HUDEP-2 (cell line): ENCODE data around the gene ACOXL.

Experiments used
- DNase-seq, 76 experiments: peaks; one replicate each; lab custom pipeline; 2025; ENCODE audit not compliant: unreplicated experiment in 76 of 76; lab: John Stamatoyannopoulos, UW

Gene ACOXL

DNA sequence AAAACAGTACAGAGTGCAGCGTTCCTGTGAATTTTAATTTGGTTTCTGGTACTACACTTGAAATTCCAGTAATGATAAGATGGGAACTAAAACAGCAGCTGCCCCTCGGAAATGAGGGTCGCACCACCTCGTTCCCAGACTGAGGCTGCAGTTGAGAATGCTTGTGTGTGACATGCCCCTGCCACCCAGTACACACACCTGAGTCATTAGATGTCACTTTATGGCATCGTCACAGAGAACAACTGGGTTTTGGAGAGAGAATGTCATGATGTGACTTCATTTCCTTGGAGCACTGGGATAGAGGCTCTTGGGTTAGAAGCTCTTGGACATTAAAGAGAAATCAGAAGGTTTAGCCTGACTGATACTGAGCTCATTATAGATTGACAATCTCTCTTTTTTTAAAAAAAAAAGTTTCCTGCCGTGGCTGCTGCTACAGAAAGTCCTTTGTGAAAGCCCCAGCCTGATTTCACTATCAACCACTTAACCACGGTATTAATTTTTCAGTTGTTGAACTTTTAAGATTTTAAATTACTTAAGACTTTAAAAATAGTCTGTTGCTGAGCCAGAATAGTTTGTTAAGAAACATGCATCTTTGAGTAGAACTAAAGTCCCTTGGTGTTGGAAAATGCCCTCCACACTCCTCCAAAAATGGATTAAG is 412.9 kb downstream of the ACOXL start:
- DNase-seq: no peak

DNA sequence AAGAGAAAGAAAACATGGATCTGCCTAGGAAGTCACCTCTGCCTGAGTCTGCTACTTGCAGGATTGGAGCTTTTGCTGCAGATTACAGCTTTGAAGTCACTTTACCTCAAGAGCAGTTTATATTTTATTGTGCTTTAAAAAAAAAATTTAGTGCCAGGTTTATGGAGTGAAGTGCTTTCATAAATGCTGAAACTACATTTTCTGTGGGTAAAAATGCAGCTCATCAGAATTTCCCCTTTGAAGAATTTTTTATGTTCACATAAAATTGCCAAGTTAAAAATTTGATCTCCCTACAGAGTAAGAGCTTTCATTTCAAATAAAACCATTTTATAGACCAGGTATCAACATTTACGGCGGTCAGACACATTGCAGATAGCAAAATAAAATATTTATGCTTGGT is 413.6 kb downstream of the ACOXL start:
- DNase-seq: no peak

DNA sequence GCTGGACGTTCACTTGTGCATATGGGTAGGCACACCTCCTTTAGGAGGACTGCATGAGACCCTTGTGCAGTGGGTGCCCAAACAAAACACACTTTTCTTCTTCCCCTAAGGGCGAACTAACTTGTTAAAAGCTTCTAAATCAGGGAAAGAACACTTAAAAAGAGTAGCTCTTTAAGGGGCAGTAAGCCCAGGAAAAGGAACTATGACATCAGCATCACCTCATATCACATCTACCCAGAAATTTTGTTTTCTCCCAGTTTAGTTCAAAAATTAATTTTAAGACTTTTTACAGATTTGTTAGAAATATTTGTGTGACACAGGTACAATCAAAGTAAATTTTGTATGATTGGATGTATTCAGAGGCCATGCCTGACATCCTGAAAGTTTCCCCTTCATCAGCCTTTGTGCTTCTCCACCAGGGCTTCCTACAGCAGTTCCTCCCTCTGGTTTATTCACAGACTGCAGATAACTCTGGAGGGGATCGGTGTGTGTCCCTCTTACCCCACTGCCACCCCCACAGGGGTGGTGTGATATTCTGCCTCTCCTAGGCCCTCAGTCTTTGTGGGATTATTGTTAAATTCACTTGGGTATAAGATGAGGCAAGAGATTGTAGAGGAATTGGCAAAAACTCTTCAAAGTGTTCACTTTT is 416.0 kb downstream of the ACOXL start:
- DNase-seq: no peak

DNA sequence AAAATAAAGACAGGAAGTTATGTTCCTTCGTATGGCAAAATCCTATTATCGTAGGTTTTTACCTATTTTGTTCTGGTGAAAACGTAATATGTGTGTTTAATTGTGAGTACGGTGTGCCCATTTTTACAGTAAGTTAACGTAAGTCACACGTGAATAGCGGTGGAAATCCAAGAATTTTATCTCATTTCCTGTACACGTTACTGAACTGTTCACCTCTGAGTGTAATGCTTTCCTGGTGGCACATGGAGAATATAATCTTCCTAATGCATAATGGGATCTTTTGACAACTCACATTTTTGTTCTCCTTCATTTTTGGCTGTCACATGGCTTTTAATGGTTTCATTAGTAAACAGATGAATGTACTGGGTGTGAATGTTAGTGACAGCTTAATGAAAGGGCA is 416.6 kb downstream of the ACOXL start:
- no peak for DNase-seq

DNA sequence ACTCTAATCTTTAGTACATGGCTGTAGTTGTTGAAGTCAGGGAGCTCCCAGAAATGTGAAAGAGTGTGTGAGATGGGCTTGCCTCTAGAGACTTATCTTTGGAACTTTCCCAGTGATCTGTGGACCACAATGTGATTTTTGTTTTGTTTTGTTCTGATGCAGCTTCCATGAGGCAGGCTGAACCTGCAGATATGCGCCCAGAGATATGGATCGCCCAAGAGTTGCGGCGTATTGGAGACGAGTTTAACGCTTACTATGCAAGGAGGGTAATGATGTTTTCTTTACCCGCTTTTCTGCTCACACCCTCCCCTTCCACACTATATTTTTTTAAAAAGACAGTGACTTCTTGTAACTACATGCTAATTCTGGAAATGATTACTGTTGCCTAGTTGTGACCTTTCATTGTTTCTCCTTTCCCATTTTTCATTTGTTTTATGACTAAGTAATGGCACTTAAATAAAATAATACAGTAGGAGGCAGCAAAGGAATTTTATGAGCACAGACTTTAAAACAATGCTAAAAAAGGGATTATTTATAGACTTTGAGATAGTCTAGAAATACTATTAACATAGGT is 417.6 kb downstream of the ACOXL start:
- DNase-seq: peak in 2 of 76 experiments; percentile 14 to 35

DNA sequence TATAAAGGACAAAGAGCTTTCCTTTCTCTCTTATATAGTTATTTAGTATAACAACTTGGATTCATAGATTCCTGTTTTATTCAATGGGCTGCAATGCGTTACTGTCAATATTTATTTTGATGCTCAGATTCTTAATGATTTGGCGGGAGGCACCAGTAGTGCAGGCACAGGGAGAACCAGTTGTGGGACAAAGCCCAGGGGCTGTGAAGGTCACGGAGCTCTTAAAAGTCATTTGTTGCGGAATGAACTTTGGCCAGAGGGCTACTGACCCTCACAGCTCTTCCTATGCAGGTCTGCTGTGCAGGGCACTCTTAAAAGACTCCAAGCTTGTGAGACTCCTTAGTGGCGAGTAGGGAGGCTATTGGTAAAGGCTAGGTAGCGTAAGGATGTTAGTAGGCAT is 422.4 kb downstream of the ACOXL start:
- no peak for DNase-seq

DNA sequence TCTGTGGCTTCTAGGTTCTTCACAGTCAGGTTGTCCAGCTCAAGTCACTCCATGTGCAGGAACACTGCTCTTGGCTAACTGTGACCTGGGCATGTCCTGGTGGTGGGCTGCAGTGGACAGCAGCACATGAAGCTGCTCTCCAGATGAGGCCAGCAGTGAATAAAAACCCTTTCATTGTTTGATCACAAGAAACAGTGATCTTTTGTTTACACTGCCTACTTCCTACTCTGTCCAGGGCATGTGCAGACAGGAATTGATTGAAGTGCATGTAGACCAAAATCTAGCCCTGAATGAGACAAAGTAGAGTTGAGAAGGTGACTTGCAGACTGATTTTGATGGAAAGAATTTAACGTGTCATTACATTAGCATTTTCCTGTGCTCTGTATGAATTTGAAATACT is 423.2 kb downstream of the ACOXL start:
- DNase-seq: no peak

DNA sequence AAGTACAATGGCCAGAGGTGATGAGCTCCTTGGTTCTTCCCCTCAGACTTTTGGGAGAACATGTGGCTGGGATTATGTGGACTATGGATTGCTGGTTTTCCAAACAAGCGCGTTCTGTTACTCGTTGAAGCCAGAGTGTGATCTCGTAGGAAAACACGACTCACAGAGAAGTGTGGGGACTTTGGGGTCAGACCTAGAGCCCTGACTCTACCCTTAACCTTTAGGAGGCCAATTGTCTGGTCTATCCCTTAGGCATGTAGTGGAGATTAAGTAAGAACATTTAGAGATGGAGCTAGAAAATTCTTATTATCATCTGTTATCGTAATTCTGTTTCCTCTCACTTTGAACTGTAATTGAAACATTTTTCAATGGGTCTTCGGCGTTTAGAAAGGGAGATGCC is 424.2 kb downstream of the ACOXL start:
- no peak for DNase-seq

DNA sequence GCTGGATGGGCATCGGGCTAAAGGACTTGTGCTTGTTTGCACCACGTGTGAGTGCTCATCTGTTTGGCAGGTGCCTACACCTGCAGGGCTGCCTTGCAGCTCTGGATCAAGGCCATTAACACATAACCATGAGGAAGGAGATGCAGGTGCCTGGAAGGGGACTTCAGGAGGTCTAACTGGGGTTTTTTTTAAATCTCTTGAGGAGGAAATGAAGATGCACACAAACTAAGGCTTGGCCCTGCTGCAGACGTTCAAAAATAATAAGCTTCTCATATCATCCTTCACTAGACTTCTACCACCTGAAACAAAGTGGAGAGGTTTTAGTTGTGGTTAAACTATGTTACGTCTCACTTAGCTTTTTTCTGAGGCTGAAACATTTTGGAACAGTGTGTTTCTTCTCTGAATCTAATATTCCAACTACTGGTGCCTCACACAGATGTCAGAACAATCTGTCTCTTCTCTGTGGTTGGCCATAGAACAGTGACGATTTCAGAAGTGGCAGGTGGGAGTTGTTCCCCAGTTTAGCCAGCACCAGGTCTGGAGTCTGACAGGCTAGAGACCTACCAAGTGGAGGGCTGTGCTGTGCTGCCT is 424.8 kb downstream of the ACOXL start:
- no peak for DNase-seq

DNA sequence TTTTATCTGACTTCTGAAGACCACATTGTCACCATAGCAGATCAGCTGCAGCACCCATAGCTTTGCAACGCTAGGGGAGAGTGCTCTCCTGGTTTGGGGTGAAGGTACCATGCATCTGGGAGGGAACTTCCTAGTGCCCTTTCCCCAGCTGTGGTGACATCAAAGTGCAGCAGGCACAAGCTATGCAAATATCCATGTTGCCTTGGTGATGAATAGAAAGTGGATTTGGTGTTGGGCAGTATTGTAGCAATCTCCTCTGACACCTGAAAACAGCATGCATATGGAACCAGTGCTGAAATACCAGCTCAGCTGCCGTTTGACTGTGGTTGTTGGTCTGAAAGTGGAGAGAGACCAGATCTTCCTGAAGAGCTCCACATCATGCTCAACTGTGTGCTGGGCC is 425.4 kb downstream of the ACOXL start:
- DNase-seq: no peak

DNA sequence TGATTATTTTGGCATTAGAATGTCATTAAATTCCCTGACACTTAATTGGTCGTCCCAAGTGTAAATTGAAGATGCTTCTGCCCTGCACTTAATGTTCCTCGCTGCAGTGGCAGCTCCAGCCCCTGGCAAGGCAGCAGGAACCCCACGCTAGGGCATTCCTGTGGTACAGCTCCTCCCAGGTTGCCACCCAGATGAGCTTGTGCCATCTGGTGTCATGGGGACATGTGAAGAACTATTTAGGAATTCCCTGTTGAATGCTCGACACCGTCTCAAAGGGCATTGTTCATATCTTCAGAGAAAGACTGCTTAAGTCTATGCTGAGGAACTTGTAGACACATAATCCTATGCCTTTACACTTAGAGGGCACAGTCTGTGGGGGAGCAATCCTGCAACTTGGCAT is 427.3 kb downstream of the ACOXL start:
- no peak for DNase-seq

DNA sequence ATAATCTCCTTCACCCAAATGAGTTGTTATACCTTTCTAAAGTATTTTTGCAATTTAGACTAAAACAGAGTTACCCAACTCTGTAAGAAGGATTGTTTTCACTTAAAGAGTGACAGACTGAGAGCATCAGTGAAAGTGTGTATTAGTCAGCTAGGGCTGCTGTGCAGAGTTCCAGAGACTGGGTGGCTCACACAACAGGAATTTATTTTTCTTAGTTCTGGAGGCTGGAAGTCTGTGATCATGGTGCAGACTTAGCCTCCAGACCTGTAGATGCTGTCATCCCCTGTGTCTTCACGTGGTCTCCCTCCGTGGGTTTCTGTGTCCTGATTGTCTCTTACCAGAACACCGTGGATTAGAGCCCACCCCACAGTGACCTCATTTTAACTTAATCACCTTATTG is 428.4 kb downstream of the ACOXL start:
- no peak for DNase-seq

DNA sequence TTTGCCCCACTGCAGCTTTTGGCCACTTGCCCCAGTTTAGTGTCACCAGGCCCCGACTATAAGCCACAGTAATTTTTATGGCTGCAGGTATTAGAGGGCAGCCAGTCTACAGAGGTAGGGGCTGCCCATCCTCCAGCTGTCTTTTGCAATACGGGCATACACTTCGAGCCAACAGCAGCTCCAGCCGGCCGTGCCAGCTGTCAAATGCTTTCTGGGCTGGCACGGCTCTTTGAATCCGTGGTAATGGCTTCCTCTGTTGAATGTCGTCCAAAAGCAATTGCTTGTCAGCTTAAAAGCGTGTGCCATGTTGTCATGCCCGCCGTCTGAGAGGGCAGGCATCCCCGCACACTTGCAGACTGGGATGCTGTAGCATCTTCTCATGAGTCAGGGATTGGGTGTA is 429.6 kb downstream of the ACOXL start:
- no peak for DNase-seq

DNA sequence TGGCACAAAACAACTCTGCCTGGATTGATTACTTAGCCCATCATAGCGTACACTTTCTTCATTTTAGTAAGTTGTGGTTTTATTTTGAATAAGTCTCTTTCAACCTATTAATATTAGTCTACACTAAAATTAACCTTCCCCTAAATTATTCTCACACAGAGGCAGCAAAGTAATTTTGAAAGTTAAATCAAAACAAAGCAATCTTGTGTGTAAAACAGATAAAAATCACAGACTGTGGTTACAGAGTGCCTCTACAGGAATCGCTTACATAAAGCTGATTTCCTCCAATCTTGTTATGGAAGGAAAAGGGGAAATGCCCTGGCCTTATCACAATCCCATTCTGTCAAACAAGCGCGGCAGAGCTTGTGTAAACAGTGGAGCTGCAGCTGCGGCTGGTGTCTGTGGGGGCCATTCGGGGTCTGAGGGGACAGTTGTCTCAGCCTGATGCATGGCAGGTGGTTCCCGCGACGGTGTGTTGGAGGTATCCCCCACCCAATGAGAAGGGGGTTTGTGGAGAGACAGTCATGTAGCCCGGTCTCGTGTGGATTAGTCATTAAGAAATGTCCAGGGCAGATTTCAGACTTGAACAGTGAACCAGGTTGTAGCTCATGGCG is 430.5 kb downstream of the ACOXL start:
- DNase-seq: no peak

DNA sequence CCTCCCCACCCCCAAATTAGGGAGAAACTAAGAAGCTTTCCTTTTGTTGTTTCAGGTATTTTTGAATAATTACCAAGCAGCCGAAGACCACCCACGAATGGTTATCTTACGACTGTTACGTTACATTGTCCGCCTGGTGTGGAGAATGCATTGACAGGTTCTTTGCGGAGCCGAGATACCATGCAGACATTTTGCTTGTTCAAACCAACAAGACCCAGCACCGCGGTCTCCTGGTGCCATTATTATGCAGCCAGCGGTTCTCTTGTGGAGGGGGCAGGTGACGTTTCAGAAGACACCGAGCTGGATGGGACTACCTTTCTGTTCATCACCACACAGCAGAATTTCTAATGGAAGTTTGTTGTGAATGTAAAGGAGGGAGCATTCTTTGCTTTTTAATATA is 431.7 kb downstream of the ACOXL start:
- no peak for DNase-seq

DNA sequence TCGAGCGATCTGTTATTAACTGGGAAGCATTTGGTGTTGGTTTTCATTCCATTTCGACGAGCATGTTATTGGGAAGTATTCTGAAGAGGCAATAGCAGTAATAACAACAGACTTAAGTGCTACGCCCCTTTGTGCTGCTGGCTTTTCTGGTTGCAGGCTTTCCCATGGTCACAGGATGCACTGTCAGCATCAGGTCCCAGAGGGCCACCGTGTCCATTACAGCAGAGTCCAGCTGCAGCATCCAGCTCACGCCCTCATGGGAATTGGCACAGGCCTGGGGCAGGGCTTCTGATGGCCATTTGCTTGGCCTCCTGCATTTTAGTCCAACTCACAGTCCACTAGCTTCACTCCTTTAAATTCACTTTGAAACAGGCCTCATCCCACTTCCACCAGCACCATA is 432.7 kb downstream of the ACOXL start:
- no peak for DNase-seq

DNA sequence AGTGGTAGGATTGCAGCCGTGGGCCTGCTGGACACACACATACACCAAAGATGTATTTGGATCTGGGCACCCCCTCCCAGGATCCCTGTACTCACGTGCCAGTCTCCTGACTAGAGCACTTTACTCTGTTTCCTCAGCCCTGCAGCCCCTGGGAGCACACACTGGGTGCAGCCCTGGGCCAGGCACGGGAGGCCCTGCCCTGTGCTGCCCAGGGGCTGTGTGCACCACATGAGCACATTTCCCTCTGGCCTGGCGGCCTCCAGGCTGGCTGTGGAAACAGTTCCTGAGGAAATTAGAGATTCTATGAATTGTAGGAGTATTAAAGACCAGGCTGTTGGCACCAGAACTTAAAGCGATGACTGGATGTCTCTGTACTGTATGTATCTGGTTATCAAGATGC is 433.7 kb downstream of the ACOXL start:
- no peak for DNase-seq

DNA sequence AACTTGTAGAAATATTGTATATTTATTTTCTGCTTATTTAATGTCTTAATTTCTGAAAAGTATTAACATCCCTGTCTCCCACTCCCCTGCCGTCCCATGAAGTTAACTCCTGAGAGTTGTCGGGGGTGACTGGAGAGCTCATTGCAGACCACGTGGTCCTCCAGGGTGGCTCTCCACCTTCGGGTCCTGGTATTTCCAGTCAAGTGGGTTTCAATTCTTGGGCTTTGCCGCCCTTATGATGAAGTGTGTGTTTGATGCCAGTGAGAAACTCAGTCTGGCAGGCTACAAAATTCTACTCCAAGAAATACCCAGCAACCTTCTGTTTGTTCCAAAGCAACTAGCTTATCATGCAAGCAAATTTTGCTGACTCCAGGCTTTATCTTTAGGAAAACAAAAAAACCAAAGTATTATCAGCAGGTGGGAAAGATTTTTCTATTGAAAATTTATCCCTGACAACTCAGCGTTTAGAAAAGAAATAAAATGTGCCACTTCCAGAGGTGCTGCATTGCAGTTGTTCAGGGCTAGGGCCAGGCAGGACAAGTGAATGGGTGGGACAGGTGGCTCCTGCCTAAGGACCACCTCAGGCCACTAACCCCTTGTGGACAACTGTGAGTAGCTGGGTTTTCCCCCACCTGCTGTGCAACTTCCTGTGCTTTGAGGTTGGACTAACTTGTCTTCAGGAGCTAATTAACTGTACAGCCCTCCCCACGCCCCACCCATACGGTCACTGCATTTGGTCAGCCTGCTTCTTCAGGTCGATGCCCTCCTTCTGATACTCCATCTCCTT is 434.9 kb downstream of the ACOXL start:
- DNase-seq: peak in 2 of 76 experiments; percentile 13 to 14

DNA sequence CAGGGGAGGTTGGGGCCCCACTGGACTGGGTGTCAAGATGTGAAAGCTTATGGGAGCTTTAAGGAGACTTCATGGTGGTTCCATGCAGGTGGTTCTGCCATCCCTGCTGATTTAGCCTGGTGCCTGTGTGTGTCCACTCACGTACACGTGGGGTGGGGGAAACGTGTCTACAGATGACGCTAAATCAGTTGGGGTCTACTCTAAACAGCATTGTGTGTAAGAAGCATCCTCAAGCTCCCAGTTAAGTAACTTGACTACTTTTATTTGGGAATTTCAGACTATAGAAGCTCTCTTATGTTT is 435.4 kb downstream of the ACOXL start:
- peak in 1 of 76 experiments; percentile 20 for DNase-seq
